Right lobe of liver (tissue), 4 donors: ENCODE results near the gene CLCF1.

Source experiments
- POLR2A ChIP-seq: fragments of 450-650 bp; IDR thresholded peaks from one replicate; pipeline ENCODE4 v1.6.1; 2017; ENCODE audit warnings: antibody characterized with exemption, mild to moderate bottlenecking
- TF ChIP-seq, protein P1 (sequence below), 4 donors: fragments of 200-600 bp in 3 of 4; fragments of 450-650 bp in 1 of 4; IDR thresholded peaks; one replicate each; pipeline versions ENCODE4 v1.5.1 to v1.8.0; 2016 to 2022; ENCODE audit warnings: antibody characterized with exemption in 4 of 4, mild to moderate bottlenecking in 2 of 4
- donor health status: DM: no; HTN: no; CAD: no.
- donor health status: DM: no; HTN: no; CAD: no.
- donor health status: DM: no; HTN: yes; CAD: no.

GRCh38 chr11:67315325-67315909, 58.0 kb downstream of the CLCF1 start:
- TF ChIP-seq, protein P1, sequence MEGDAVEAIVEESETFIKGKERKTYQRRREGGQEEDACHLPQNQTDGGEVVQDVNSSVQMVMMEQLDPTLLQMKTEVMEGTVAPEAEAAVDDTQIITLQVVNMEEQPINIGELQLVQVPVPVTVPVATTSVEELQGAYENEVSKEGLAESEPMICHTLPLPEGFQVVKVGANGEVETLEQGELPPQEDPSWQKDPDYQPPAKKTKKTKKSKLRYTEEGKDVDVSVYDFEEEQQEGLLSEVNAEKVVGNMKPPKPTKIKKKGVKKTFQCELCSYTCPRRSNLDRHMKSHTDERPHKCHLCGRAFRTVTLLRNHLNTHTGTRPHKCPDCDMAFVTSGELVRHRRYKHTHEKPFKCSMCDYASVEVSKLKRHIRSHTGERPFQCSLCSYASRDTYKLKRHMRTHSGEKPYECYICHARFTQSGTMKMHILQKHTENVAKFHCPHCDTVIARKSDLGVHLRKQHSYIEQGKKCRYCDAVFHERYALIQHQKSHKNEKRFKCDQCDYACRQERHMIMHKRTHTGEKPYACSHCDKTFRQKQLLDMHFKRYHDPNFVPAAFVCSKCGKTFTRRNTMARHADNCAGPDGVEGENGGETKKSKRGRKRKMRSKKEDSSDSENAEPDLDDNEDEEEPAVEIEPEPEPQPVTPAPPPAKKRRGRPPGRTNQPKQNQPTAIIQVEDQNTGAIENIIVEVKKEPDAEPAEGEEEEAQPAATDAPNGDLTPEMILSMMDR (IDR thresholded peaks at IDR 0.05): no peak
- TF ChIP-seq POLR2A: no peak
